Sigmoid colon (tissue), 4 donors: ENCODE data around the gene CEP104.

Source experiments
- POLR2AphosphoS5 ChIP-seq, 4 donors: sonication (generic); formaldehyde crosslinking; IDR thresholded peaks; one replicate each; pipeline ENCODE4 v1.6.1; 2017; ENCODE audit warnings: antibody characterized with exemption in 4 of 4
- TF ChIP-seq, protein P1 (sequence below), 4 experiments: fragments of 450-650 bp in 3 of 4; fragments of 200-600 bp in 1 of 4; IDR thresholded peaks; one replicate each; pipeline ENCODE4 v1.5.1; 2016 to 2019; ENCODE audit warnings: antibody characterized with exemption in 4 of 4, mild to moderate bottlenecking in 3 of 4, moderate library complexity in 2 of 4

DNA sequence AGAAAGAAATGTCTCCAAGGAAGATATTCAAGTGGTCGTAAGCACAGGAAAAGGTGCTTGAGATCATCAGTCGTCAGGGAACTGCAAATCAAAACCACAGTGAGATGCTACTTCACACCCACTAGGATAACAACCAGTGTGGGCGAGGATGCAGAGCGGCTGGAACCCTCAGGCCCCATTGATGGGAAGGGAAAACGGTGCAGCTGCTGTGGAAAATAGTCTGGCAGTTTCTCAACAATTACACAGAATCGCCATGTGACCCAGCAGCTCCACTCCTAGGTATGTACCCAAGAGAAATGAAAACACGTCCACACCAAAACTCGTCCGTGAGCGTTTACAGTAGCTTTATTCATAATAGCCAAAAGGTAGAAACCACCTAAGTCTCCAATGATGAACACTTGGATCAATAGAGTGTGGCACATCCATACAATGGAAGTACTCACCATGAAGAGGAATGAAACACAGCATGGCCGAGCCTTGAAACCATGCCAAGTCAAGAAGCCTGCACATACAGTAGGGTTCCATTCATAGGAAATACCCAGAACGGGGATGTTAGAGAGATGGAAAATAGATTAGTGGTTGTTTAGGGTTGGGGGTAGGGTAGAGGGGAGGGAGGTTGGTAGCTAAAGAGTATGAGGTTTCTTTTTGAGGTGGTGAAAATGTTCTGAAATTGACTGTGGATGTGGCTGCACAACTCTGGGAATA lies 6.4 kb upstream of the CEP104 start:
- no peak for TF ChIP-seq POLR2AphosphoS5 (IDR thresholded peaks at IDR 0.05)
- TF ChIP-seq, protein P1, sequence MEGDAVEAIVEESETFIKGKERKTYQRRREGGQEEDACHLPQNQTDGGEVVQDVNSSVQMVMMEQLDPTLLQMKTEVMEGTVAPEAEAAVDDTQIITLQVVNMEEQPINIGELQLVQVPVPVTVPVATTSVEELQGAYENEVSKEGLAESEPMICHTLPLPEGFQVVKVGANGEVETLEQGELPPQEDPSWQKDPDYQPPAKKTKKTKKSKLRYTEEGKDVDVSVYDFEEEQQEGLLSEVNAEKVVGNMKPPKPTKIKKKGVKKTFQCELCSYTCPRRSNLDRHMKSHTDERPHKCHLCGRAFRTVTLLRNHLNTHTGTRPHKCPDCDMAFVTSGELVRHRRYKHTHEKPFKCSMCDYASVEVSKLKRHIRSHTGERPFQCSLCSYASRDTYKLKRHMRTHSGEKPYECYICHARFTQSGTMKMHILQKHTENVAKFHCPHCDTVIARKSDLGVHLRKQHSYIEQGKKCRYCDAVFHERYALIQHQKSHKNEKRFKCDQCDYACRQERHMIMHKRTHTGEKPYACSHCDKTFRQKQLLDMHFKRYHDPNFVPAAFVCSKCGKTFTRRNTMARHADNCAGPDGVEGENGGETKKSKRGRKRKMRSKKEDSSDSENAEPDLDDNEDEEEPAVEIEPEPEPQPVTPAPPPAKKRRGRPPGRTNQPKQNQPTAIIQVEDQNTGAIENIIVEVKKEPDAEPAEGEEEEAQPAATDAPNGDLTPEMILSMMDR (IDR thresholded peaks at IDR 0.05): no peak
